ENCODE measurements around the gene PBRM1. TPM values are rescaled to one million over a fixed set of nuclear protein-coding genes. Genes with fewer than 3 reads are reported as not detected.

PBRM1 gene
- total RNA-seq, 1 experiment from 2014 or later, result 74.2 TPM

DNA sequence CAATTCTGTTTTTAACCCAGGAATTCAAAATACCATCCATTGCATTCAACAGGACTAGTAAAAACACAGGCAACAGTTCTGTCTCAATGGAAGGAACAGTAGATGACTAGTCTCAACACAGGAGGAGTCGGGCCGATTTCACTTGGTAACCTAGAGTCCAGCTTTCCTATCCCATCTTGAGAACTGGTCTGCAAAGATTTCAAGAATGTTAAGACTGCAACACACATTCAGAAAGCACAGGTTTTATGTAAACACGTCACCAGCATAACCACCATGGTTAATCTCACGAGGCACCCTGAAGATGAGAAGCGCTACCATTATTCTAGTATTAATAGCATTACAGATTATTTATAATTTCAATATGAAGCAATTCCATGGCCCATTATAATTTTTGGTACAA, 127.3 kb downstream of the PBRM1 start:
- Histone ChIP-seq H3K14ac (ENCODE audit: insufficient read depth, low read length) (no peak overlapping the region), H3K4me2 (ENCODE audit: insufficient read depth, insufficient read length, low read length) (no peak overlapping the region), H3K27me3 (ENCODE audit: insufficient read depth, low read length) (no peaks in the 10 kb centered on the region), H3K56ac (ENCODE audit: insufficient read length, low read depth, low read length) (no peak overlapping the region), H3K23me2 (ENCODE audit: insufficient read length, low read depth, low read length, poor library complexity, severe bottlenecking) (no peaks in the 10 kb centered on the region), H4K8ac (replicated peaks; ENCODE audit: insufficient read length, low read depth, low read length) (no peak overlapping the region), H3K9ac (ENCODE audit: extremely low read depth, insufficient read length, low read length) (no peak overlapping the region), H2AK5ac (ENCODE audit: insufficient read length, low read length) (no peak overlapping the region), H2BK12ac (ENCODE audit: insufficient read length, low read depth, low read length) (no peak overlapping the region), H3K18ac (ENCODE audit: insufficient read length, low read depth, low read length) (no peak overlapping the region), H3T11ph (ENCODE audit: low read length) (no peak overlapping the region), H3K79me2 (ENCODE audit: insufficient read depth, low read length) (no peaks in the 10 kb centered on the region), H2AFZ (ENCODE audit: low read length) (no peak overlapping the region), H3K79me1 (ENCODE audit: insufficient read depth, low read depth, low read length, poor library complexity, severe bottlenecking) (no peaks in the 10 kb centered on the region), H3K9me3 (ENCODE audit: control insufficient read depth, low read depth, low read length) (no peaks in the 10 kb centered on the region), H2BK20ac (ENCODE audit: low read depth, low read length, poor library complexity, severe bottlenecking) (no peak overlapping the region), H4K5ac (ENCODE audit: insufficient read length, low read depth, low read length) (no peak overlapping the region), H2BK15ac (ENCODE audit: low read depth, low read length) (no peak overlapping the region), H3K4ac (ENCODE audit: low read depth, low read length) (no peak overlapping the region), H3K23ac (ENCODE audit: insufficient read length, low read depth, low read length) (no peak overlapping the region), H3K27ac (ENCODE audit: insufficient read length, low read depth, low read length) (no peak overlapping the region), H2BK120ac (ENCODE audit: low read depth, low read length, poor library complexity, severe bottlenecking) (no peak overlapping the region), H4K91ac (ENCODE audit: insufficient read length, low read depth, low read length) (no peak overlapping the region), H3K4me1 (ENCODE audit: insufficient read depth, low read length) (peaks cover 3% of the 10 kb centered on the region; the same call in 1 of the 2 replicates), H2BK5ac (ENCODE audit: insufficient read length, low read length) (no peak overlapping the region), H4K20me1 (ENCODE audit: control insufficient read depth, insufficient read depth, insufficient read length) (no peaks in the 10 kb centered on the region)
- H3K4me1 Mint-ChIP-seq, result peaks cover 7 to 12% of the 10 kb centered on the region in 2 experiments; a peak in 2 of 4 replicates
- WGBS (ENCODE audit: extremely low coverage, insufficient read length, low lambda C conversion rate), result no CpG with 5 or more reads among the region's 5 CpGs
- no peak overlapping the region for H3K4me3 Mint-ChIP-seq
- H3K27me3 Mint-ChIP-seq (ENCODE audit: low read depth), result no peaks in the 10 kb centered on the region
- H3K27ac Mint-ChIP-seq, result no peak overlapping the region; a peak in 1 of 7 replicates
- no peaks in the 10 kb centered on the region for H3K9me3 Mint-ChIP-seq
- TF ChIP-seq CTCF (conservative IDR thresholded peaks at IDR 0.05), result no peak
- DNase-seq, result no peak
- peaks cover 18 to 68% (median 60%) of the 10 kb centered on the region in 3 experiments; a peak in 6 of 7 replicates for H3K36me3 Mint-ChIP-seq (ENCODE audit: insufficient read depth in 1 of 3, low read depth in 3 of 3)

Data from H9 (cell line).